ENCODE results near the gene ZNF362.
A peak's percentile ranks its signal among the peaks of the same experiment; 100 is the strongest.

Gene ZNF362

GRCh38 chr1:33342041-33342723 lies 85.9 kb downstream of the ZNF362 start:
- Histone ChIP-seq H3K27ac (peak overlapping the region; percentile 52), H4K20me1 (ENCODE audit: insufficient read depth) (no peaks in the 10 kb centered on the region), H3K9ac (peak overlapping the region; percentile 23; the same call in 1 of the 2 replicates)

GRCh38 chr1:33343539-33343938 lies 87.2 kb downstream of the ZNF362 start:
- peaks cover 78% of the 10 kb centered on the region for H3K4me1 ChIP-seq (ENCODE audit: low read depth, poor library complexity, severe bottlenecking)
- no peak overlapping the region for H3K27ac ChIP-seq
- no peak overlapping the region for H3K4me3 ChIP-seq (IDR thresholded peaks at IDR 0.05; ENCODE audit: insufficient read depth, low read depth, low read length)
- peaks cover 13% of the 10 kb centered on the region; the same call in 1 of the 2 replicates for H3K79me2 ChIP-seq (ENCODE audit: insufficient read depth, low read depth)
- H3K9ac ChIP-seq: no peak overlapping the region
- H3K4me2 ChIP-seq: no peak overlapping the region
- H2AFZ ChIP-seq (ENCODE audit: low read depth): no peak overlapping the region
- no peaks in the 10 kb centered on the region for H3K27me3 ChIP-seq (ENCODE audit: insufficient read depth, low read depth)
- H4K20me1 ChIP-seq (ENCODE audit: insufficient read depth): no peaks in the 10 kb centered on the region
- H3K36me3 ChIP-seq (ENCODE audit: insufficient read depth): no peaks in the 10 kb centered on the region
- TF ChIP-seq CTCF (conservative IDR thresholded peaks at IDR 0.05; ENCODE audit: low read depth, low read length): no peak

More at GRCh38 chr1:33342041-33342723, 85.9 kb downstream of the ZNF362 start:
- H3K27me3 ChIP-seq (ENCODE audit: insufficient read depth, low read depth): no peaks in the 10 kb centered on the region
- H3K79me2 ChIP-seq (ENCODE audit: insufficient read depth, low read depth): peaks cover 6% of the 10 kb centered on the region; the same call in 1 of the 2 replicates
- H3K36me3 ChIP-seq (ENCODE audit: insufficient read depth): no peaks in the 10 kb centered on the region
- no peak for TF ChIP-seq CTCF (conservative IDR thresholded peaks at IDR 0.05; ENCODE audit: low read depth, low read length)
- H3K4me1 ChIP-seq (ENCODE audit: low read depth, poor library complexity, severe bottlenecking): peaks cover 64% of the 10 kb centered on the region
- H2AFZ ChIP-seq (ENCODE audit: low read depth): no peak overlapping the region
- no peak overlapping the region for H3K4me3 ChIP-seq (IDR thresholded peaks at IDR 0.05; ENCODE audit: insufficient read depth, low read depth, low read length)
- peak overlapping the region; percentile 60 for H3K4me2 ChIP-seq

- H3K27ac ChIP-seq: no peak overlapping the region
- H3K4me2 ChIP-seq: no peak overlapping the region
- no peak overlapping the region for H3K4me3 ChIP-seq (IDR thresholded peaks at IDR 0.05; ENCODE audit: insufficient read depth, low read depth, low read length)
- H2AFZ ChIP-seq (ENCODE audit: low read depth): no peak overlapping the region
- no peak overlapping the region for H3K9ac ChIP-seq
- H3K36me3 ChIP-seq (ENCODE audit: insufficient read depth): no peaks in the 10 kb centered on the region
- no peak for TF ChIP-seq CTCF (conservative IDR thresholded peaks at IDR 0.05; ENCODE audit: low read depth, low read length)
- peaks cover 14% of the 10 kb centered on the region; the same call in 1 of the 2 replicates for H3K79me2 ChIP-seq (ENCODE audit: insufficient read depth, low read depth)
- no peaks in the 10 kb centered on the region for H3K27me3 ChIP-seq (ENCODE audit: insufficient read depth, low read depth)
- H4K20me1 ChIP-seq (ENCODE audit: insufficient read depth): no peaks in the 10 kb centered on the region
- peaks cover 78% of the 10 kb centered on the region for H3K4me1 ChIP-seq (ENCODE audit: low read depth, poor library complexity, severe bottlenecking)
Observed at GRCh38 chr1:33344896-33345560, 88.7 kb downstream of the ZNF362 start.

- Histone ChIP-seq H2AFZ (ENCODE audit: low read depth) (no peak overlapping the region), H3K4me1 (ENCODE audit: low read depth, poor library complexity, severe bottlenecking) (peaks cover 75% of the 10 kb centered on the region), H3K27ac (no peak overlapping the region), H3K4me3 (IDR thresholded peaks at IDR 0.05; ENCODE audit: insufficient read depth, low read depth, low read length) (no peak overlapping the region), H4K20me1 (ENCODE audit: insufficient read depth) (no peaks in the 10 kb centered on the region), H3K27me3 (ENCODE audit: insufficient read depth, low read depth) (no peaks in the 10 kb centered on the region), H3K4me2 (peak overlapping the region; percentile 31; the same call in 1 of the 2 replicates), H3K36me3 (ENCODE audit: insufficient read depth) (no peaks in the 10 kb centered on the region), H3K79me2 (ENCODE audit: insufficient read depth, low read depth) (peaks cover 14% of the 10 kb centered on the region; the same call in 1 of the 2 replicates), H3K9ac (no peak overlapping the region)
- no peak for TF ChIP-seq CTCF (conservative IDR thresholded peaks at IDR 0.05; ENCODE audit: low read depth, low read length)
Observed at GRCh38 chr1:33346533-33346926, 90.2 kb downstream of the ZNF362 start.

All from KMS-11 (cell line).